22Rv1 (cell line): ENCODE results near the gene RFLNA.

Experiments used
- CTCF ChIP-seq: fragments of 450-650 bp; IDR thresholded peaks from 2 replicates; pipeline ENCODE4 v1.5.1; 2017; ENCODE audit warnings: mild to moderate bottlenecking
- ZFX ChIP-seq: fragments of 450-650 bp; IDR thresholded peaks from 2 replicates; pipeline ENCODE4 v1.6.1; 2017; ENCODE audit warnings: antibody characterized with exemption, borderline replicate concordance

- TF ChIP-seq CTCF, result no peak
- no peak for TF ChIP-seq ZFX
These were observed 26.8 kb downstream of the RFLNA start for GRCh38 chr12:124321556-124322270.
